ENCODE data around the gene PES1. TPM values are rescaled to one million over a fixed set of nuclear protein-coding genes. Genes with fewer than 3 reads are reported as not detected.
A peak's percentile ranks its signal among the peaks of the same experiment; 100 is the strongest.

Gene PES1
- total and polyA plus RNA-seq, 2 donors (not counting 1 experiment from before 2014, with no cell fraction given): 51.2 to 61.3 TPM

- H4K20me1 ChIP-seq (ENCODE audit: control insufficient read depth, extremely low read depth, insufficient read depth, low read length): no peaks in the 10 kb centered on the region
- no peak for DNase-seq (ENCODE audit: low read depth in 2 of 2)
- H2AFZ ChIP-seq (ENCODE audit: low read length): no peak within 1 kb of the TSS
- TF ChIP-seq EZH2 (IDR thresholded peaks at IDR 0.05; ENCODE audit: low read length, missing control alignments): no peak
- no peak for TF ChIP-seq CTCF (conservative IDR thresholded peaks at IDR 0.05 in 1 of 2, IDR thresholded peaks at IDR 0.05 in 1 of 2; ENCODE audit: low read depth in 1 of 2, low read length in 2 of 2)
- H3K9me3 ChIP-seq (ENCODE audit: control insufficient read depth, insufficient read depth, low read depth, low read length): no peaks in the 10 kb centered on the region
- no peak within 1 kb of the TSS for H3K9ac ChIP-seq (ENCODE audit: insufficient read depth, low read length)
- H3K27ac ChIP-seq (ENCODE audit: insufficient read depth, low read length): peak within 1 kb of the TSS; percentile 59
- no peak within 1 kb of the TSS for H3K4me3 ChIP-seq (replicated peaks in 1 of 4; ENCODE audit: control extremely low read depth in 1 of 4, insufficient read depth in 1 of 4, low read depth in 3 of 4, low read length in 4 of 4)
- H3K79me2 ChIP-seq (ENCODE audit: control insufficient read depth, insufficient read depth, low read length): no peaks in the 10 kb centered on the region
- H3K27me3 ChIP-seq (ENCODE audit: control insufficient read depth, insufficient read depth, low read length): peaks cover 4% of the 10 kb centered on the region
- H3K36me3 ChIP-seq (ENCODE audit: control insufficient read depth, insufficient read depth, low read length): peaks cover 15% of the 10 kb centered on the region
- H3K4me2 ChIP-seq (ENCODE audit: extremely low read depth, insufficient read depth, low read length): peak within 1 kb of the TSS; percentile 40
- no peaks in the 10 kb centered on the region for H3K4me1 ChIP-seq (ENCODE audit: control insufficient read depth, extremely low read depth, insufficient read depth, low read length)
Observed at GRCh38 chr22:30574095-30574981, 17.4 kb downstream of the PES1 start, which contains the start of gene GAL3ST1. TSS of gene GAL3ST1 (minus strand) at chr22:30574665. CDS start at chr22:30557392, 17,273 bp downstream.

GRCh38 chr22:30573594-30574094 is 18.1 kb downstream of the PES1 start:
- Histone ChIP-seq H3K4me3 (replicated peaks in 1 of 4; ENCODE audit: control extremely low read depth in 1 of 4, insufficient read depth in 1 of 4, low read depth in 3 of 4, low read length in 4 of 4) (no peak overlapping the region), H3K9me3 (ENCODE audit: control insufficient read depth, insufficient read depth, low read depth, low read length) (no peaks in the 10 kb centered on the region), H3K27ac (ENCODE audit: insufficient read depth, low read length) (no peak overlapping the region), H3K4me2 (ENCODE audit: extremely low read depth, insufficient read depth, low read length) (no peak overlapping the region), H3K36me3 (ENCODE audit: control insufficient read depth, insufficient read depth, low read length) (peaks cover 15% of the 10 kb centered on the region), H3K27me3 (ENCODE audit: control insufficient read depth, insufficient read depth, low read length) (peaks cover 9% of the 10 kb centered on the region), H2AFZ (ENCODE audit: low read length) (no peak overlapping the region), H4K20me1 (ENCODE audit: control insufficient read depth, extremely low read depth, insufficient read depth, low read length) (no peaks in the 10 kb centered on the region), H3K9ac (ENCODE audit: insufficient read depth, low read length) (no peak overlapping the region), H3K4me1 (ENCODE audit: control insufficient read depth, extremely low read depth, insufficient read depth, low read length) (no peaks in the 10 kb centered on the region), H3K79me2 (ENCODE audit: control insufficient read depth, insufficient read depth, low read length) (no peaks in the 10 kb centered on the region)
- TF ChIP-seq CTCF (conservative IDR thresholded peaks at IDR 0.05 in 1 of 2, IDR thresholded peaks at IDR 0.05 in 1 of 2; ENCODE audit: low read depth in 1 of 2, low read length in 2 of 2) (no peak), EZH2 (IDR thresholded peaks at IDR 0.05; ENCODE audit: low read length, missing control alignments) (no peak)
- no peak for DNase-seq (ENCODE audit: low read depth in 2 of 2)

- no peak overlapping the region for H3K4me3 ChIP-seq (replicated peaks in 1 of 4; ENCODE audit: control extremely low read depth in 1 of 4, insufficient read depth in 1 of 4, low read depth in 3 of 4, low read length in 4 of 4)
- no peak overlapping the region for H3K27ac ChIP-seq (ENCODE audit: insufficient read depth, low read length)
- peaks cover 13% of the 10 kb centered on the region for H3K36me3 ChIP-seq (ENCODE audit: control insufficient read depth, insufficient read depth, low read length)
- H3K9me3 ChIP-seq (ENCODE audit: control insufficient read depth, insufficient read depth, low read depth, low read length): no peaks in the 10 kb centered on the region
- peaks cover 9% of the 10 kb centered on the region for H3K27me3 ChIP-seq (ENCODE audit: control insufficient read depth, insufficient read depth, low read length)
- H3K79me2 ChIP-seq (ENCODE audit: control insufficient read depth, insufficient read depth, low read length): no peaks in the 10 kb centered on the region
- H3K9ac ChIP-seq (ENCODE audit: insufficient read depth, low read length): no peak overlapping the region
- no peak overlapping the region for H3K4me2 ChIP-seq (ENCODE audit: extremely low read depth, insufficient read depth, low read length)
- no peak for TF ChIP-seq EZH2 (IDR thresholded peaks at IDR 0.05; ENCODE audit: low read length, missing control alignments)
- TF ChIP-seq CTCF (conservative IDR thresholded peaks at IDR 0.05 in 1 of 2, IDR thresholded peaks at IDR 0.05 in 1 of 2; ENCODE audit: low read depth in 1 of 2, low read length in 2 of 2): no peak
- no peaks in the 10 kb centered on the region for H3K4me1 ChIP-seq (ENCODE audit: control insufficient read depth, extremely low read depth, insufficient read depth, low read length)
- no peak for DNase-seq (ENCODE audit: low read depth in 2 of 2)
- H4K20me1 ChIP-seq (ENCODE audit: control insufficient read depth, extremely low read depth, insufficient read depth, low read length): no peaks in the 10 kb centered on the region
- no peak overlapping the region for H2AFZ ChIP-seq (ENCODE audit: low read length)
Observed at GRCh38 chr22:30572840-30573593, 18.7 kb downstream of the PES1 start.

Measured in fibroblast of lung (primary cell).